ENCODE data around the gene RETREG3.
"Not testable (repeated sequence)": the region's sequence is repeated elsewhere in the genome, so short reads cannot be mapped to it uniquely, and the experiment has no call there.

RETREG3 gene

GRCh38 chr17:42609182-42609813, at the start of gene RETREG3, which contains the start of gene TUBG1:
RETREG3 (minus strand) TSS chr17:42609374; CDS start chr17:42609324, 50 bp downstream.
TUBG1 (plus strand) TSS chr17:42609683; CDS start chr17:42609738, 55 bp downstream.
- no peak for TF ChIP-seq ZNF274 (IDR thresholded peaks at IDR 0.05; ENCODE audit: low read depth, low read length)
- H3K4me3 ChIP-seq (ENCODE audit: low read length) = peak within 1 kb of the TSS; percentile 88

- H3K4me3 ChIP-seq (ENCODE audit: low read length) = no peak overlapping the region
- TF ChIP-seq ZNF274 (IDR thresholded peaks at IDR 0.05; ENCODE audit: low read depth, low read length) = no peak
Measured at GRCh38 chr17:42657824-42658588, 48.8 kb upstream of the RETREG3 start.

- no peak overlapping the region for H3K4me3 ChIP-seq (ENCODE audit: low read length)
- no peak for TF ChIP-seq ZNF274 (IDR thresholded peaks at IDR 0.05; ENCODE audit: low read depth, low read length)
Measured at GRCh38 chr17:42655528-42655927, 46.4 kb upstream of the RETREG3 start.

- no peak overlapping the region for H3K4me3 ChIP-seq (ENCODE audit: low read length)
- no peak for TF ChIP-seq ZNF274 (IDR thresholded peaks at IDR 0.05; ENCODE audit: low read depth, low read length)
Measured at GRCh38 chr17:42653179-42654124, 44.3 kb upstream of the RETREG3 start.

GRCh38 chr17:42651392-42651791, 42.2 kb upstream of the RETREG3 start:
- no peak for TF ChIP-seq ZNF274 (IDR thresholded peaks at IDR 0.05; ENCODE audit: low read depth, low read length)
- H3K4me3 ChIP-seq (ENCODE audit: low read length) = no peak overlapping the region

GRCh38 chr17:42647778-42648177, 38.6 kb upstream of the RETREG3 start:
- TF ChIP-seq ZNF274 (IDR thresholded peaks at IDR 0.05; ENCODE audit: low read depth, low read length) = no peak
- no peak overlapping the region for H3K4me3 ChIP-seq (ENCODE audit: low read length)

- no peak overlapping the region for H3K4me3 ChIP-seq (ENCODE audit: low read length)
- TF ChIP-seq ZNF274 (IDR thresholded peaks at IDR 0.05; ENCODE audit: low read depth, low read length) = no peak
Measured at GRCh38 chr17:42642336-42642735, 33.2 kb upstream of the RETREG3 start.

- no peak for TF ChIP-seq ZNF274 (IDR thresholded peaks at IDR 0.05; ENCODE audit: low read depth, low read length)
- H3K4me3 ChIP-seq (ENCODE audit: low read length) = no peak overlapping the region
Measured at GRCh38 chr17:42640121-42640520, 30.9 kb upstream of the RETREG3 start.

- no peak overlapping the region for H3K4me3 ChIP-seq (ENCODE audit: low read length)
- TF ChIP-seq ZNF274 (IDR thresholded peaks at IDR 0.05; ENCODE audit: low read depth, low read length) = no peak
Measured at GRCh38 chr17:42639525-42640113, 30.4 kb upstream of the RETREG3 start.

GRCh38 chr17:42632949-42633444, 23.8 kb upstream of the RETREG3 start:
- TF ChIP-seq ZNF274 (IDR thresholded peaks at IDR 0.05; ENCODE audit: low read depth, low read length) = no peak
- no peak overlapping the region for H3K4me3 ChIP-seq (ENCODE audit: low read length)

GRCh38 chr17:42629411-42630009, 20.3 kb upstream of the RETREG3 start:
- no peak overlapping the region for H3K4me3 ChIP-seq (ENCODE audit: low read length)
- TF ChIP-seq ZNF274 (IDR thresholded peaks at IDR 0.05; ENCODE audit: low read depth, low read length) = no peak

- H3K4me3 ChIP-seq (ENCODE audit: low read length) = not testable (repeated sequence)
Measured at GRCh38 chr17:42627032-42627764, 18.0 kb upstream of the RETREG3 start.
